ENCODE measurements around the gene FAM3C.

The FAM3C gene

DNA sequence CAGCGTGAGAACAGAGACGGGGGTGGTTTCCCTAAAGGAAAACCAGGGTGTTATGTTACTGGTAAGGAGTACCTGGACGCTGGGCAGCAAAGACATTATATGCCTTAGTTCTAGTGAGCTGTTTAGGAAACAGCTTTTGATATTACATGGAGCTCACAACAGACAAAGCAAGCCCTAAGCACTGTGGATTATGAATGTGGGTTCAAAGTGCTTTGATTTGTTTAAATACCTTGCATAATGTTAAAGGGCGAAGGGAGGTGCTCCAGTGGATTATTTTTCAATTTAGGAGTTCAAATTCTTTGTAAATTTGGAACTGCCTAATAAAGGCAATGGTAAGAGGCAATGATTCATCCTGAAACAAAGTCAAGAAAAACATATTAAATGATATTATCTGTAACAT, 53.5 kb downstream of the FAM3C start:
- no peaks in the 10 kb centered on the region for H3K4me1 ChIP-seq (ENCODE audit: insufficient read depth, low read length)
- H3K27ac ChIP-seq (ENCODE audit: low read depth, low read length) = no peak overlapping the region
- H3K36me3 ChIP-seq (ENCODE audit: insufficient read depth, low read length) = peaks cover 11% of the 10 kb centered on the region
- H3K9ac ChIP-seq (ENCODE audit: low read length) = no peak overlapping the region
- no peaks in the 10 kb centered on the region for H3K9me3 ChIP-seq (ENCODE audit: low read length)
- H3K27me3 ChIP-seq (ENCODE audit: control insufficient read depth in 1 of 2, insufficient read depth in 2 of 2, low read length in 2 of 2) = no peaks in the 10 kb centered on the region
- no peak overlapping the region for H3K4me3 ChIP-seq (ENCODE audit: low read depth in 1 of 2, low read length in 2 of 2)

DNA sequence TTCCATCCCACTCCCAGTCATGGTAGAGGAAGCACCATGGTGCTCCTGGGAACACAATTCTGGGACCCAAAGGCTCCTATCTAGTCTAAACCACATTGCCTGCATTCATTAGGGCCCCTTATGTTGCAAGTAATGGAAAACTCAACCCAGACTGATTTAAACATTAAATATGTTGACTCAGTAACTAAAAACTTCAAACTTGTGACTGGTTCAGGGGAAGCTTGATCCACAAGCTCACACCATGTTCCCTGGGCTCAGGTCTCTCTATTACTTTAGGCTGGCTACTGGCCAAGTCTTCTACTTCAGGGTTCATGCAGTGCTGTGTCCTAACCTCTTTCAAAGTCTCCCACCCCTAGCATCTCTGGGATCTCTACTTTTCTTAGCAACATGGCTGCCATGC, 54.2 kb downstream of the FAM3C start:
- H3K36me3 ChIP-seq (ENCODE audit: insufficient read depth, low read length) = peaks cover 6% of the 10 kb centered on the region
- H3K4me1 ChIP-seq (ENCODE audit: insufficient read depth, low read length) = no peaks in the 10 kb centered on the region
- no peaks in the 10 kb centered on the region for H3K27me3 ChIP-seq (ENCODE audit: control insufficient read depth in 1 of 2, insufficient read depth in 2 of 2, low read length in 2 of 2)
- H3K9ac ChIP-seq (ENCODE audit: low read length) = no peak overlapping the region
- H3K27ac ChIP-seq (ENCODE audit: low read depth, low read length) = no peak overlapping the region
- no peak overlapping the region for H3K4me3 ChIP-seq (ENCODE audit: low read depth in 1 of 2, low read length in 2 of 2)
- H3K9me3 ChIP-seq (ENCODE audit: low read length) = no peaks in the 10 kb centered on the region

DNA sequence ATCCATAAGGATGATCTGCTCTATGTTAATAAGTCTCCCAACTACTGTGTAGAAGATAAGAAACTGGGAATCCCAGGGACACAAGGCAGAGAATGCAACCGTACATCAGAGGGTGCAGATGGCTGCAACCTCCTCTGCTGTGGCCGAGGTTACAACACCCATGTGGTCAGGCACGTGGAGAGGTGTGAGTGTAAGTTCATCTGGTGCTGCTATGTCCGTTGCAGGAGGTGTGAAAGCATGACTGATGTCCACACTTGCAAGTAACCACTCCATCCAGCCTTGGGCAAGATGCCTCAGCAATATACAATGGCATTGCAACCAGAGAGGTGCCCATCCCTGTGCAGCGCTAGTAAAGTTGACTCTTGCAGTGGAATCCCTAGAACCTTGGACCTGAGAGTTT, 57.0 kb downstream of the FAM3C start:
- no peaks in the 10 kb centered on the region for H3K27me3 ChIP-seq (ENCODE audit: control insufficient read depth in 1 of 2, insufficient read depth in 2 of 2, low read length in 2 of 2)
- H3K27ac ChIP-seq (ENCODE audit: low read depth, low read length) = no peak overlapping the region
- H3K36me3 ChIP-seq (ENCODE audit: insufficient read depth, low read length) = no peaks in the 10 kb centered on the region
- H3K9ac ChIP-seq (ENCODE audit: low read length) = no peak overlapping the region
- no peaks in the 10 kb centered on the region for H3K4me1 ChIP-seq (ENCODE audit: insufficient read depth, low read length)
- no peak overlapping the region for H3K4me3 ChIP-seq (ENCODE audit: low read depth in 1 of 2, low read length in 2 of 2)
- H3K9me3 ChIP-seq (ENCODE audit: low read length) = no peaks in the 10 kb centered on the region

DNA sequence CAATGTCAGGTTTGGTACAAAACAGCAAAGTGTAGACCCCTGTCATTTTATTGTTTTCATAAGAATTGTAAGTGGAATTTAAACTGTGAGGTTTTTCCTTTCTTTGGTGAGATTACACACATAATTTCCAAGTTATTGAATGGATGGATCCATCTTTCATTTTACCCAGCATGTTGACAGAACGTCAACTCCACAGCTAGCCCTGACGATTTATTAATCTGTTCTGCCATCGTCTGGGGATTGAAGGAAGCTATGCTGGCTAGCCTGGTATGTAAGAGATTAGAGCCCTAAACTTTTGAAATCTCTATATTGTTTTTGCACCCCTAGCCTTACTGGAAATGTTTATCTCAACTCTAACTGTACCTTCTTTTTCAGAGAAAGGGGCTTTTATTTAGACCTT, 58.7 kb downstream of the FAM3C start:
- H3K27ac ChIP-seq (ENCODE audit: low read depth, low read length) = no peak overlapping the region
- H3K36me3 ChIP-seq (ENCODE audit: insufficient read depth, low read length) = no peaks in the 10 kb centered on the region
- peaks cover 0 to under 1% of the 10 kb centered on the region in 2 donors for H3K27me3 ChIP-seq (ENCODE audit: control insufficient read depth in 1 of 2, insufficient read depth in 2 of 2, low read length in 2 of 2)
- H3K4me1 ChIP-seq (ENCODE audit: insufficient read depth, low read length) = no peaks in the 10 kb centered on the region
- H3K4me3 ChIP-seq (ENCODE audit: low read depth in 1 of 2, low read length in 2 of 2) = no peak overlapping the region
- H3K9me3 ChIP-seq (ENCODE audit: low read length) = no peaks in the 10 kb centered on the region
- H3K9ac ChIP-seq (ENCODE audit: low read length) = no peak overlapping the region

DNA sequence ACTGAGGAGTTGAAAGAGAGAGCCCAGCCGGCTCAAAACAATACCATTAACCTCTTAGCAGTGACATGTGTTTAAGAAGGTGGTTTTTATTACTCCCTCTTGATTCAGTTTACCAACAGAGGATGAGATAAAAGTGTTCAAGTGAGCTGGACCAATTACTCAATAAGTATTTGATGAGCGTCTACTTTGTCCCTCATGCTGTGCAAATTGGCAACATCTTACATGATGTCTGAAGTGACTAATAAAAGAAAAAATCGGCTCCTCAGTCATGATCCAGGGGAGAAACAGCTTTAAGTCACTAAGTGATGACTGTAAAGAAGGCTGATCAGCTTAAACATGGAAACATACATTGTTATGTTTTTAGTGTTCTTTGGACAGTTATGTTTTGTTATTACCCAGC, 59.5 kb downstream of the FAM3C start:
- no peak overlapping the region for H3K27ac ChIP-seq (ENCODE audit: low read depth, low read length)
- no peaks in the 10 kb centered on the region for H3K36me3 ChIP-seq (ENCODE audit: insufficient read depth, low read length)
- H3K27me3 ChIP-seq (ENCODE audit: control insufficient read depth in 1 of 2, insufficient read depth in 2 of 2, low read length in 2 of 2) = peaks cover 8% of the 10 kb centered on the region in 2 donors
- no peaks in the 10 kb centered on the region for H3K4me1 ChIP-seq (ENCODE audit: insufficient read depth, low read length)
- no peaks in the 10 kb centered on the region for H3K9me3 ChIP-seq (ENCODE audit: low read length)
- no peak overlapping the region for H3K4me3 ChIP-seq (ENCODE audit: low read depth in 1 of 2, low read length in 2 of 2)
- no peak overlapping the region for H3K9ac ChIP-seq (ENCODE audit: low read length)

DNA sequence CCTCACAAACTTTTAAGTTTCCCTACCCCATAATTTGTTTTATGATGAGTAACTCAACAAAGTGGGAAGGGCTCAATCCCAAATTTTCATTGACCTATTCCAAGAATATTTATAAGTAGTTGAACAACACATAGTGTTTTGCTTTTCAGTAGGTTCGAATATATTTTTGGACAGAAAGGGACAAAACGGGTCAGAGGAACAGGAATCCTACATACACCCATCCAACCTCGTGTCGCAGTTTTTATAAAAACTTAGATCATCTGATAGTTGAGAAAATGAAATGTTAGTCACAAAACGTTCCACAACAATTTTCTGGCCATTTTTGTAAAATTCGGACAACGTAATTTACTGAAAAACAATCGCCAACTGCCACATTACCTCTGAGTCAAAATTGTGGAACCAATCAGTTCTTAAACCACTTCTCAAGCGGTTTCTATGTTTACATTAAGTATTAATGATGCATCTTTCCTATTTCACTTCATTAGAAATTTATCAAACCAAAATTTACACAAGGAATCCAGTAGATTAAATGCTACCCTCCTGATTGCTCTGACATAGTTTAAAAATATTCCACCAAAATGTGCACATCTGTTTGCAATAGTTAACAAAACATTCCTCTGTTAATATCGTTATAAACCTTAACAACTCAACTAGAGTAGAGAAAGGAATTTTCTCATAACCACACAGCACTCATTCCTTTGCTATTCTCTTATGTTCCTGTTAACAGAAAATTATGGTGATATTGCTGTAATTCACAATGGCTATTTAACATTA, 61.0 kb downstream of the FAM3C start:
- Histone ChIP-seq H3K9me3 (ENCODE audit: low read length) (no peaks in the 10 kb centered on the region), H3K27me3 (ENCODE audit: control insufficient read depth in 1 of 2, insufficient read depth in 2 of 2, low read length in 2 of 2) (peaks cover 21 to 22% of the 10 kb centered on the region in 2 donors), H3K9ac (ENCODE audit: low read length) (no peak overlapping the region), H3K36me3 (ENCODE audit: insufficient read depth, low read length) (no peaks in the 10 kb centered on the region), H3K27ac (ENCODE audit: low read depth, low read length) (no peak overlapping the region), H3K4me1 (ENCODE audit: insufficient read depth, low read length) (no peaks in the 10 kb centered on the region), H3K4me3 (ENCODE audit: low read depth in 1 of 2, low read length in 2 of 2) (no peak overlapping the region)

DNA sequence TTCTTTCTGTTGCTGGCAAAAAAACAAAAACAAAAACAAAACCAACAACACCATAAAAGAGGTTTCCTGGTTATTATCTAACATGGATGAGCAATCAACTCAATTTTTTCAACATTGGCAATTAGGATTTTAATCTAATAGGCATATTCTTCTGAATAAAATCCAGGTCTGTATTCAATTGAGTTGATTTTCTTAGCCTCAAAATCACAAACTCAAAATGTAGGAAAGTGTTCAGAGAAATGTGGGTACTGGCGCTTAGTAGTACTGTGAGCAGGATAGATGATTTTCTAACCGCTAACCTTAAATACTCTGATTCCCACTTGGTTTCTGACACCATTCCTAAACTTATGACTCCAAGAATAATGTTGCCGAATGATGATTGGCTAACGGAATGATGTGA, 61.7 kb downstream of the FAM3C start:
- Histone ChIP-seq H3K27ac (ENCODE audit: low read depth, low read length) (no peak overlapping the region), H3K4me3 (ENCODE audit: low read depth in 1 of 2, low read length in 2 of 2) (no peak overlapping the region), H3K27me3 (ENCODE audit: control insufficient read depth in 1 of 2, insufficient read depth in 2 of 2, low read length in 2 of 2) (peaks cover 28 to 29% of the 10 kb centered on the region in 2 donors), H3K9me3 (ENCODE audit: low read length) (no peaks in the 10 kb centered on the region), H3K36me3 (ENCODE audit: insufficient read depth, low read length) (no peaks in the 10 kb centered on the region), H3K4me1 (ENCODE audit: insufficient read depth, low read length) (peaks cover 6% of the 10 kb centered on the region), H3K9ac (ENCODE audit: low read length) (no peak overlapping the region)

DNA sequence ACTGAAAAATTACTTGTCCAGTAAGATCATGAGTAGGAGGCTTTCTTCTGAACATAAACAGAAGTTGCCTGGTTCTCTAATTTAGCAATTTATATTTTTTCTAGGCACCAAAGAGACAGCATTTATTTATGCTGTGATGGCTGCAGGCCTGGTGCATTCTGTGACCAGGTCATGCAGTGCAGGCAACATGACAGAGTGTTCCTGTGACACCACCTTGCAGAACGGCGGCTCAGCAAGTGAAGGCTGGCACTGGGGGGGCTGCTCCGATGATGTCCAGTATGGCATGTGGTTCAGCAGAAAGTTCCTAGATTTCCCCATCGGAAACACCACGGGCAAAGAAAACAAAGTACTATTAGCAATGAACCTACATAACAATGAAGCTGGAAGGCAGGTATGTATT, 64.5 kb downstream of the FAM3C start:
- Histone ChIP-seq H3K9ac (ENCODE audit: low read length) (no peak overlapping the region), H3K9me3 (ENCODE audit: low read length) (no peaks in the 10 kb centered on the region), H3K4me3 (ENCODE audit: low read depth in 1 of 2, low read length in 2 of 2) (no peak overlapping the region), H3K36me3 (ENCODE audit: insufficient read depth, low read length) (no peaks in the 10 kb centered on the region), H3K27me3 (ENCODE audit: control insufficient read depth in 1 of 2, insufficient read depth in 2 of 2, low read length in 2 of 2) (peaks cover 41 to 44% of the 10 kb centered on the region in 2 donors), H3K27ac (ENCODE audit: low read depth, low read length) (no peak overlapping the region), H3K4me1 (ENCODE audit: insufficient read depth, low read length) (peaks cover 12% of the 10 kb centered on the region)

DNA sequence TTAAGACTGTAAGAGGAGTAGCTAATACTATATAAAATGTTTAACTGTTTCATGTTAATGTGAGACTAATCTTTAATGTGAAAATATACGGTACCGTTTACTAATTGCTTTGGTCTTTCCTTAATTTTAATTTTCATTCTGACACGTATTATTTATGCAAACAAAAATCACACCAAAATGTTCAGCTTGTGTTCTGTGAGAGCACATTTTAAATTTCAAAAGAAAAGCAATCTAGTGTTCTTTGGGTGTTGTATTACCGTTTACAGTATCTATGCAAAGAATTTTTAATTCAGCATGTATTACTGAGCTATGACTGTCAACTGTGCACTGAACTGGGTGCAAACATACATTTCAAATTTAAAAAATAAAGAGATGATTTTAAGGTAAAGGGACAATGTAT, 65.1 kb downstream of the FAM3C start:
- Histone ChIP-seq H3K27ac (ENCODE audit: low read depth, low read length) (no peak overlapping the region), H3K4me1 (ENCODE audit: insufficient read depth, low read length) (peaks cover 12% of the 10 kb centered on the region), H3K27me3 (ENCODE audit: control insufficient read depth in 1 of 2, insufficient read depth in 2 of 2, low read length in 2 of 2) (peaks cover 41 to 44% of the 10 kb centered on the region in 2 donors), H3K36me3 (ENCODE audit: insufficient read depth, low read length) (no peaks in the 10 kb centered on the region), H3K9ac (ENCODE audit: low read length) (no peak overlapping the region), H3K4me3 (ENCODE audit: low read depth in 1 of 2, low read length in 2 of 2) (no peak overlapping the region), H3K9me3 (ENCODE audit: low read length) (no peaks in the 10 kb centered on the region)

DNA sequence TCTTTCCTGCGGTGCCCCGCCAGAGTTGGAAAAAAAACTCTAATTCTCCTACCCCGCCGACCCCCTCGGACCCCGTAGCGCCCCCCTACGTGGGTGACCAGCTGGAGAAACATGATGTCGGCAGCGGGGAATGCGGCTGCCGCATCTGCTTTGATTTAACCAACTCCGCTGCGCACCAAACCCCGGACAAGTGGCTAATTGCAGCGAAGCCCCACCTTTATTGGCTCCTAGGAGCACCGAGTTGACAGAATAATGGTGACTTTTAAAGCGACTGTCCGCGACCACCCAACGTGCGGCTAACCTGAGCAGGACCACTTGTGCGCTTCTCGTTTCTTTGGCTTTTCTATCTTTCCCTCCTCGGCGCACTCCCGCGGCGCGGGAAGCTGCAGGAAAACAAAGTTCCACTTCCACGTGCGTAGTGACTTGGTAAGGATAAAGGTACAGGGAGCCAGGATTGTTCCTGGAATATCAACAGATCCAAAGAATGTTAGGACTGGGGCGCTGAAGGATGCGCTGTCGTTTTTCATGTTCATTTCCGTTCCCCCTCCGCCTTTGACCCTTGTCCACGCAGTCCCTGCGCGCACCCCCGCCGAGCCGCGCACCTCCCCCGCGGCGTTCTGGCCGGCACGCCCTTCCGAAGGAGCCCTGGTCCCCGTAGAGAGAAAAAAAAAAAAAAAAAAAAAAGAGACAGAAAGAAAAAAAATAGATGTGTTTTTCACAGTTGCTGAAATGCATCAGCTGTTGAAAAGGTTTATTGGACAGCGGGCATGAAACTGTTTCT, 65.9 kb downstream of the FAM3C start:
- Histone ChIP-seq H3K9ac (ENCODE audit: low read length) (no peak overlapping the region), H3K27ac (ENCODE audit: low read depth, low read length) (no peak overlapping the region), H3K4me3 (ENCODE audit: low read depth in 1 of 2, low read length in 2 of 2) (peak overlapping the region; percentile 11 to 48), H3K4me1 (ENCODE audit: insufficient read depth, low read length) (peaks cover 12% of the 10 kb centered on the region), H3K27me3 (ENCODE audit: control insufficient read depth in 1 of 2, insufficient read depth in 2 of 2, low read length in 2 of 2) (peaks cover 41 to 44% of the 10 kb centered on the region in 2 donors), H3K9me3 (ENCODE audit: low read length) (no peaks in the 10 kb centered on the region), H3K36me3 (ENCODE audit: insufficient read depth, low read length) (no peaks in the 10 kb centered on the region)

DNA sequence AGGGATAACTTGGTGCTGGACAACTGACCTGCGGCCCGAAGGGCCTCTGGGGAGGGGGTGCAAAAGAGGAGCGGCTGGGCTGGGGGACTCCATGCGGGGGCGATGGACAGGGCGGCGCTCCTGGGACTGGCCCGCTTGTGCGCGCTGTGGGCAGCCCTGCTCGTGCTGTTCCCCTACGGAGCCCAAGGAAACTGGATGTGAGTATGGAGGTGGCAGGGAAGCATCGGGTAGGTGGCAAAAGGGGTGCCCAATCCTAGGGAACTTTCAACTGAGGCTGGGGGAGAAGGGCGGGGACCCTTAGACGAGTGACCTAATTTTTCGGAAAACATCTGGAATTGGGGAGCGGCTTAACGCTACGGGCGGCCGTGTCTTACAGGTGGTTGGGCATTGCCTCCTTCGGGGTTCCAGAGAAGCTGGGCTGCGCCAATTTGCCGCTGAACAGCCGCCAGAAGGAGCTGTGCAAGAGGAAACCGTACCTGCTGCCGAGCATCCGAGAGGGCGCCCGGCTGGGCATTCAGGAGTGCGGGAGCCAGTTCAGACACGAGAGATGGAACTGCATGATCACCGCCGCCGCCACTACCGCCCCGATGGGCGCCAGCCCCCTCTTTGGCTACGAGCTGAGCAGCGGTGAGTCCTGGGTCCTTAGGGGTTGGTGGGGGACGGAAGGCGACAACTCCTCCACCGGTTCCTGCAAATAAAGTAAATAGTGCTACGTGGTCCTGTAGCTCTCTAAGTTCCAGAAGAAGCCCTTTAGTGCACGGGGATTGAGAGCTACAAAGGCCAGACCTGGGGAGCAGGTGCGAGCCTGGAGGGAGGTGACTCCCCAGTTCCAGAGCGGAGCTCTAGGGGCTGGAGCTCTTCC, 66.7 kb downstream of the FAM3C start:
- H3K9ac ChIP-seq (ENCODE audit: low read length) = no peak overlapping the region
- no peaks in the 10 kb centered on the region for H3K36me3 ChIP-seq (ENCODE audit: insufficient read depth, low read length)
- H3K9me3 ChIP-seq (ENCODE audit: low read length) = no peaks in the 10 kb centered on the region
- peaks cover 12% of the 10 kb centered on the region for H3K4me1 ChIP-seq (ENCODE audit: insufficient read depth, low read length)
- H3K27ac ChIP-seq (ENCODE audit: low read depth, low read length) = no peak overlapping the region
- peaks cover 41 to 44% of the 10 kb centered on the region in 2 donors for H3K27me3 ChIP-seq (ENCODE audit: control insufficient read depth in 1 of 2, insufficient read depth in 2 of 2, low read length in 2 of 2)
- peak overlapping the region; percentile 23 to 48 for H3K4me3 ChIP-seq (ENCODE audit: low read depth in 1 of 2, low read length in 2 of 2)

All from muscle layer of colon (tissue), 2 donors.